Panc1 (cell line): ENCODE results near the gene CCDC73. TPM values are rescaled to one million over a fixed set of nuclear protein-coding genes. Genes with fewer than 3 reads are reported as not detected.

Experiments
- ATAC-seq: fragments of 200-7000 bp; cut with Tn5 transposase; 2 replicates; pipeline ENCODE4 v1.9.1; 2020; ENCODE audit warnings: mild to moderate bottlenecking, moderate library complexity
- BruUV-seq: library from RNA; stranded (reverse); fragments of 400-500 nt; replicated peaks from 2 replicates; lab custom pipeline; 2021; lab: Mats Ljungman, UMichigan
- CTCF ChIA-PET: fragments of 300-600 bp; sonication (Branson Sonifier 250); formaldehyde crosslinking; loops from one replicate; lab custom pipeline; 2022; ENCODE audit warnings: antibody characterized with exemption; lab: Charles Lee
- POLR2A ChIA-PET: fragments of 300-600 bp; sonication (Branson Sonifier 250); formaldehyde crosslinking; loops from one replicate; lab custom pipeline; 2022; ENCODE audit warnings: antibody characterized with exemption; lab: Charles Lee
- DNase-seq: peaks from one replicate; pipeline ENCODE4 v3.0.0-alpha.2; 2010; ENCODE audit warnings: low read depth, low spot score
- H3K27ac ChIP-seq: 2 replicates; pipeline ENCODE4 v1.5.1; 2011; ENCODE audit warnings: mild to moderate bottlenecking, low read length, inconsistent platforms
- H3K27me3 ChIP-seq: fragments of 200-500 bp; sonication (Bioruptor generic); 2 replicates; pipeline ENCODE4 v1.6.0; 2014; ENCODE audit warnings: low read length, inconsistent platforms; ENCODE audit not compliant: control insufficient read depth, insufficient read depth
- H3K36me3 ChIP-seq: fragments of 200-500 bp; sonication (Bioruptor generic); 2 replicates; pipeline ENCODE4 v1.5.1; 2014; ENCODE audit warnings: inconsistent platforms, mild to moderate bottlenecking, low read length, moderate library complexity; ENCODE audit not compliant: control insufficient read depth, insufficient read depth
- H3K4me1 ChIP-seq: 2 replicates; pipeline ENCODE4 v1.5.1; 2011; ENCODE audit warnings: inconsistent platforms, mild to moderate bottlenecking, low read length, moderate library complexity; ENCODE audit not compliant: control insufficient read depth, insufficient read depth
- H3K4me3 ChIP-seq, 2 experiments: 2 replicates each; pipeline ENCODE4 v1.5.1; 2011 to 2012; ENCODE audit warnings: low read depth in 2 of 2, low read length in 2 of 2, mild to moderate bottlenecking in 2 of 2, inconsistent platforms in 1 of 2, moderate library complexity in 1 of 2
- H3K9me3 ChIP-seq: fragments of 200-500 bp; sonication (Bioruptor generic); 2 replicates; pipeline ENCODE4 v1.5.1; 2014; ENCODE audit warnings: low read depth, mild to moderate bottlenecking, inconsistent platforms, low read length, moderate library complexity; ENCODE audit not compliant: control insufficient read depth, insufficient read depth
- CTCF ChIP-seq: fragments of 450-650 bp; IDR thresholded peaks from 2 replicates; pipeline ENCODE4 v1.5.1; 2017; ENCODE audit warnings: mild to moderate bottlenecking
- POLR2AphosphoS5 ChIP-seq: IDR thresholded peaks from 2 replicates; pipeline ENCODE4 v1.6.1; 2012; ENCODE audit warnings: mild to moderate bottlenecking, low read depth, low read length, moderate library complexity
- REST ChIP-seq, 2 experiments: IDR thresholded peaks; 2 replicates each; pipeline ENCODE4 v1.6.1; 2011 to 2012; ENCODE audit warnings: low read depth in 2 of 2, control low read depth in 1 of 2, low read length in 1 of 2, mild to moderate bottlenecking in 1 of 2, moderate library complexity in 1 of 2; ENCODE audit not compliant: insufficient read depth in 1 of 2
- SIN3A ChIP-seq: IDR thresholded peaks from 2 replicates; pipeline ENCODE4 v1.6.1; 2012; ENCODE audit warnings: low read depth, mild to moderate bottlenecking, low read length, moderate library complexity, borderline replicate concordance; ENCODE audit not compliant: insufficient read depth
- TCF7L2 ChIP-seq: IDR thresholded peaks from 2 replicates; pipeline ENCODE4 v1.6.1; 2011; ENCODE audit warnings: mild to moderate bottlenecking, low read depth, low read length, inconsistent platforms
- in situ Hi-C: cut with HindIII; loops from 2 replicates; pipeline ENCODE4 v1.10.0; 2016; ENCODE audit warnings: low sequenced_read_pairs, low pct_unique_long_range_greater_than_20kb
- intact Hi-C: fragments of 100-400 bp; cut with micrococcal nuclease; formaldehyde crosslinking; loops from one replicate; pipeline ENCODE4 v1.10.0; 2022; ENCODE audit not compliant: unreplicated experiment
- total RNA-seq: library from RNA; stranded (reverse); gene quantifications from one replicate; pipeline ENCODE4 v1.2.1, GENCODE V29; 2021; ENCODE audit not compliant: unreplicated experiment

Gene CCDC73
- total RNA-seq, 1 experiment from 2014 or later: not detected

GRCh38 chr11:32729976-32730375, 64.5 kb downstream of the CCDC73 start:
- in situ Hi-C loops: no loop called here
- TF ChIP-seq POLR2AphosphoS5: no peak
- TF ChIP-seq SIN3A: no peak
- TF ChIP-seq CTCF: no peak
- no peak for TF ChIP-seq REST (IDR thresholded peaks at IDR 0.05; ENCODE audit: insufficient read depth in 1 of 2, low read depth in 2 of 2, low read length in 1 of 2)
- POLR2A ChIA-PET: no interaction called here
- ATAC-seq (no peak), DNase-seq (no peak)
- Histone ChIP-seq H3K36me3 (no peaks in the 10 kb centered on the region), H3K27me3 (0 out of 2 replicates have a peak, but pooled peaks cover 9% of the 10 kb centered on the region), H3K4me3 (no peak overlapping the region), H3K9me3 (no peaks in the 10 kb centered on the region), H3K27ac (no peak overlapping the region), H3K4me1 (no peaks in the 10 kb centered on the region)
- BruUV-seq: no TSS peak
- intact Hi-C loops: no loop called here
- CTCF ChIA-PET: no interaction called here

- Histone ChIP-seq H3K9me3 (no peaks in the 10 kb centered on the region), H3K27ac (no peak overlapping the region), H3K27me3 (peaks cover 10% of the 10 kb centered on the region), H3K4me3 (no peak overlapping the region), H3K4me1 (no peaks in the 10 kb centered on the region), H3K36me3 (no peaks in the 10 kb centered on the region)
- intact Hi-C loops: no loop called here
- in situ Hi-C loops: no loop called here
- no peak for TF ChIP-seq CTCF
- no peak for TF ChIP-seq SIN3A
- no peak for TF ChIP-seq REST (IDR thresholded peaks at IDR 0.05; ENCODE audit: insufficient read depth in 1 of 2, low read depth in 2 of 2, low read length in 1 of 2)
- no peak for TF ChIP-seq TCF7L2
- no peak for TF ChIP-seq POLR2AphosphoS5
- ChIA-PET POLR2A (no interaction called here), CTCF (no interaction called here)
- no peak for ATAC-seq
- no peak for DNase-seq
- no TSS peak for BruUV-seq
These were observed 71.1 kb downstream of the CCDC73 start for GRCh38 chr11:32723332-32723731.
